ENCODE data around the gene ARHGDIB. TPM values are rescaled to one million over a fixed set of nuclear protein-coding genes. Genes with fewer than 3 reads are reported as not detected.

Gene ARHGDIB
- total RNA-seq, 4 donors from 2014 or later = 17.1 to 290 (median 57.1) TPM

DNA sequence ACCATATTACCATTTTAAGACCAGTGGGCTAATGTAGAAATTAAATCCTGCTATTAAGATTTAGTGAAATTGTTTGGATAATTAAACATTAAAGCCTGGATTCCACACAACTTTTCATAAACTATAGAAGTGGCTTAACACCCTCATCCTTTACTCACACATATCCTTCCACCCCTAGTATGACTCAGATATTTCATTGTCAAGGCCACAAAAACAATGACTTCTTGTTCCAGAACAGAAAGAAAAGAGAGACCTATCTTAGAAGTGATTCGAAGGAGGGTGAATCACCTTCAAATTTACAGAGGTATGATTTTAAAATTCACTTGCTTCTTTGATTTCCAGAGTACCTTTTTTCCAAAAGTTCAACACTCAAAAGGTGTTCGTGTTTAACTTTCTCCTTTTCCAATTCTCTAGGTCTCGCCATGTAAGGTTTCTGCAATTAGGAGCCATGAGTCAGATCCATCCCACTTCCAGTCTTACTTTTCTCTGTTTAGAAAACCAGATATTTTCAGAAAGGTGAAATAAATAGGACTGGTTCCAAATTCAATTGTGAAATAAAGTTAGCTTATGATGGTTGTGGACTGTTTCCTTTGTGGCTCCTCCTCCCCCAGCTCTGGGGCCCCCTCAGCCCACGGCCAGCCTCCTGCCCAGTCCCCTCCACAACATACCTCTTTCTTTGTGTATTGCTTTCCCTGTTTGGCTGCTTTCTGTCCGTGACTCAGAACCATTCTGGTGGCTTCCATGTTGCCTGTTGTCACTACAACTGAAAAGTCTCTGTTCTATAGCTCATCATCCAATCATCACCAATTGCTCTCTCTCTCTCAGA is 51.1 kb downstream of the ARHGDIB start:
- H3K36me3 ChIP-seq = no peaks in the 10 kb centered on the region
- no peak for DNase-seq
- no peak overlapping the region for H3K4me3 ChIP-seq
- no peaks in the 10 kb centered on the region for H3K27me3 ChIP-seq
- no peaks in the 10 kb centered on the region for H3K9me3 ChIP-seq
- H3K4me1 ChIP-seq = no peaks in the 10 kb centered on the region
- H3K27ac ChIP-seq = no peak overlapping the region
- TF ChIP-seq, protein P1, sequence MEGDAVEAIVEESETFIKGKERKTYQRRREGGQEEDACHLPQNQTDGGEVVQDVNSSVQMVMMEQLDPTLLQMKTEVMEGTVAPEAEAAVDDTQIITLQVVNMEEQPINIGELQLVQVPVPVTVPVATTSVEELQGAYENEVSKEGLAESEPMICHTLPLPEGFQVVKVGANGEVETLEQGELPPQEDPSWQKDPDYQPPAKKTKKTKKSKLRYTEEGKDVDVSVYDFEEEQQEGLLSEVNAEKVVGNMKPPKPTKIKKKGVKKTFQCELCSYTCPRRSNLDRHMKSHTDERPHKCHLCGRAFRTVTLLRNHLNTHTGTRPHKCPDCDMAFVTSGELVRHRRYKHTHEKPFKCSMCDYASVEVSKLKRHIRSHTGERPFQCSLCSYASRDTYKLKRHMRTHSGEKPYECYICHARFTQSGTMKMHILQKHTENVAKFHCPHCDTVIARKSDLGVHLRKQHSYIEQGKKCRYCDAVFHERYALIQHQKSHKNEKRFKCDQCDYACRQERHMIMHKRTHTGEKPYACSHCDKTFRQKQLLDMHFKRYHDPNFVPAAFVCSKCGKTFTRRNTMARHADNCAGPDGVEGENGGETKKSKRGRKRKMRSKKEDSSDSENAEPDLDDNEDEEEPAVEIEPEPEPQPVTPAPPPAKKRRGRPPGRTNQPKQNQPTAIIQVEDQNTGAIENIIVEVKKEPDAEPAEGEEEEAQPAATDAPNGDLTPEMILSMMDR (IDR thresholded peaks at IDR 0.05) = no peak
- no peak for TF ChIP-seq POLR2A (IDR thresholded peaks at IDR 0.05)

DNA sequence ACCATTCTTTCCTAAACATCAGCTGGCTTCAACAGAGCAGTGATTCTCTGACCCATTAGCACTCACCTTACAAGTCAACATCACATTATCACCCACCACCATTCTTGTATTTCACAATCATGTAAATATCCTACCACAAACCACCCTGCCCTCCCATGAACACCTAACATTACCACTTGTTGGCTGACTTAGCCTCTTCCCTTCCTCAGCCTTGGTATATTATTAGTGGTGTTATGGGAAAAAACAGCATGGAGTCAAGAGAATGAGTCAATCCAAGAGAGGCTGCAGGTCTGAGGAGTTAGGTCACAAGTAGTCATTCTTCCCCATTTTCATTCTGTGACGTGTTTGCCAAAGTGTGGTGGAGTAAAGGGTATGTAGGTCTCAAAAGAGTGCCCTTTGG is 53.4 kb downstream of the ARHGDIB start:
- no peak for DNase-seq
- no peaks in the 10 kb centered on the region for H3K9me3 ChIP-seq
- H3K4me3 ChIP-seq = no peak overlapping the region
- H3K27ac ChIP-seq = no peak overlapping the region
- TF ChIP-seq POLR2A (IDR thresholded peaks at IDR 0.05) = no peak
- TF ChIP-seq, protein P1 (IDR thresholded peaks at IDR 0.05) = no peak
- no peaks in the 10 kb centered on the region for H3K4me1 ChIP-seq
- H3K27me3 ChIP-seq = no peaks in the 10 kb centered on the region
- H3K36me3 ChIP-seq = no peaks in the 10 kb centered on the region

DNA sequence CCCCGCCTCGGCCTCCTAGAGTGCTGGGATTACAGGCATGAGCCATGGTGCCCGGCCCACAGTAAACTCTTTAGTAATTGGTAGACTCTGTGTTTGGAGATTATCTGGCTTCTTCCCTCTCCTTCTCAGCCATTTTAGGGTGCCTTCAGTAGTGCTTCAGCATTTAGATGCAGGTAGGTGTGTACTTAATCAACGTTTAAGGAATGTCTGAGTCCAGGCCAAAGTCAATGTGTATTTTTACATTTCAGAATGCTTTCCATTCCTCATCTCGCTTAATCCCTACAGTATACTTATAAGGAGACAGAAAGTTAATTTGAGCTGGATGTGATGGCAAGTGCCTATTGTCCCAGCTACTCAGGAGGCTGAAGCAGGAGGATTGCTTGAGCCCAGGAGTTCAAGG is 55.3 kb downstream of the ARHGDIB start:
- H3K27ac ChIP-seq = no peak overlapping the region
- TF ChIP-seq POLR2A (IDR thresholded peaks at IDR 0.05) = no peak
- TF ChIP-seq, protein P1 (IDR thresholded peaks at IDR 0.05) = no peak
- DNase-seq = no peak
- H3K9me3 ChIP-seq = no peaks in the 10 kb centered on the region
- H3K36me3 ChIP-seq = no peaks in the 10 kb centered on the region
- no peak overlapping the region for H3K4me3 ChIP-seq
- no peaks in the 10 kb centered on the region for H3K4me1 ChIP-seq
- no peaks in the 10 kb centered on the region for H3K27me3 ChIP-seq

DNA sequence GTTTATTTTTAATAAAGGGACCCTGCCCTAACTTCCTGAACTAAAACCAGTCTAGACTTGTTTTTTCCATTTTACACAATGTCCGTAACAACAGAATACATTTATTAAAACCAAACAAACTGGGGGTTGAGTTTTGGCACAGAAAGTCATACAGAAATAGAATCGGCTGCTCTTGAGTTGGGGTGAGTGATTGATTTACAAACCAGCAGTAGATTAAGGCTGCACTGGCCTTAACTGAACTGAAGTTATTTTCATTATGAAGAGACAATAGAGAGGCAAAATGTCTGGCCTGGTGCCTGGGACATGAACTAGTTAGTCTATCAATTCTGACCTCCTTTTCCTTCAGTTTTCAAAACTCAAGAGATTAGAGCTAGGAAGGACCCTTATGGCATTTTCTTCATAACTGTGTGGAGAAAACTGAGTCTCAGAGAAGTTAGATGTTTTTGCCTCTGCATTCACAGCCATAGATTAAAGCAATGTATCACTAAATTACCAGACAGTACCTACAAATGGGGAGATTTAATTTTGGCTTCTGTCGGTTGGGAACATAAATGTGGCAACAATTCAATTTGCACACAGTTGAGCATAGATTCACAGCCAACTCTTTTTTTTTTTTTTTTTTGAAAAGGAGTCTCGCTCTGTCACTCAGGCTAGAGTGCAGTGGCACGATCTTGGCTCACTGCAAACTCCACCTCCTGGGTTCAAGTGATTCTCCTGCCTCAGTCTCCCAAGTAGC is 56.0 kb downstream of the ARHGDIB start:
- TF ChIP-seq, protein P1 (IDR thresholded peaks at IDR 0.05) = no peak
- no peak for TF ChIP-seq POLR2A (IDR thresholded peaks at IDR 0.05)
- H3K4me3 ChIP-seq = no peak overlapping the region
- no peak for DNase-seq
- no peaks in the 10 kb centered on the region for H3K36me3 ChIP-seq
- peak overlapping the region in 2 of 4 donors; percentile 1 to 35 for H3K27ac ChIP-seq
- no peaks in the 10 kb centered on the region for H3K9me3 ChIP-seq
- no peaks in the 10 kb centered on the region for H3K27me3 ChIP-seq
- no peaks in the 10 kb centered on the region for H3K4me1 ChIP-seq

DNA sequence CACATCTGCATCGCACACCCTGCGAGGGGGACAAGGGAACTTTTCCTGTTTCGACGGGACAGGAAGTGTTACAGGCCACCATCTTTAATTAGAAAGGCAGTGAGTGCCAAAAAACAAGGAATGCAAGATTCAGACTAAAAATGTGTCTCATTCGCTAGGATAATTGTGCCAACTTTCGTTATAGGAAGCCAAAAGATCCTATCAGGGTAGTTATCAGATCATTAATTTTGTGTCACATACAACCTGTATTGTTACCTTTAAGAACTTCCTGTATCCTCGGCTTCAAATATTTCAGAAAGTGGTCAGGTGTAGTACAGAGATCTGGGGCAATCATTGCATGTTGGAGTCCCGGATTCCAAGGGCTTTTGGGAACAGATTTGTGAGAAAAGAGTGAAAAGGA is 56.5 kb downstream of the ARHGDIB start:
- Histone ChIP-seq H3K4me1 (no peaks in the 10 kb centered on the region), H3K4me3 (no peak overlapping the region), H3K27ac (peak overlapping the region in 3 of 4 donors; percentile 1 to 35 (median 18)), H3K9me3 (no peaks in the 10 kb centered on the region), H3K27me3 (no peaks in the 10 kb centered on the region), H3K36me3 (no peaks in the 10 kb centered on the region)
- TF ChIP-seq POLR2A (IDR thresholded peaks at IDR 0.05) = no peak
- TF ChIP-seq, protein P1 (IDR thresholded peaks at IDR 0.05) = no peak
- no peak for DNase-seq
